ENCODE data around the gene COL8A1.

DNA sequence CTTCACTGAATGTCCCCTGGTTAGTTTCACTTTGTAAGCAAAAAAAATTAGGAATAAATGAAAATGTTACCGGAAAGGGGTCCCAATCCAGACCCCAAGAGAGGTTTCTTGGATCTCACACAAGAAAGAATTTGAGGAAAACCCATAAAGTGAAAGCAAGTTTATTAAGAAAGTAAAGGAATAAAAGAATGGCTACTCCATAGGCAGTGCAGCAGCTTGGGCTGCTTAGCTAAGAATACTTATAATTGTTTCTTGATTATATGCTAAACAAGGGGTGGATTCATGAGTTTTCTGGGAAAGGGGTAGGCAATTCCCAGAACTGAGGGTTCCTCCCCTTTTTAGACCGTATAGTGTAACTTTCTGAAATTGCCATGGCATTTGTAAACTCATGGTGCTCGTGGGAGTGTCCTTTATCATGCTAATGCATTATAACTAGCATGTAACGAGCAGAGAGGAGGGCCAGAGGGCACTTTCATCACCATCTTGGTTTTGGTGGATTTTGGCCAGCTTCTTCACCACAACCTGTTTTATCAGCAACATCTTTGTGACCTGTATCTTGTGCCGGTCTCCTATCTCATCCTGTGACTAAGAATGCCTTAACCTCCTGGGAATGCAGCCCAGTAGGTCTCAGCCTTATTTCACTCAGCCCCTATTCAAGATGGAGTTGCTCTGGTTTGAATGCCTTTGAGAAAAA, 138.3 kb downstream of the COL8A1 start:
- TF ChIP-seq ZNF143 (CRISPR knock-in tag; IDR thresholded peaks at IDR 0.05), result no peak
- no peak for TF ChIP-seq SETDB1 (IDR thresholded peaks at IDR 0.05; ENCODE audit: low read length)
- TF ChIP-seq YY1 (IDR thresholded peaks at IDR 0.05; ENCODE audit: borderline replicate concordance in 1 of 3, control insufficient read depth in 1 of 3, extremely low read depth in 1 of 3, insufficient read depth in 3 of 3, insufficient read length in 1 of 3, insufficient replicate concordance in 2 of 3, low read depth in 1 of 3, low read length in 2 of 3), result no peak
- TF ChIP-seq ZNF449 (CRISPR knock-in tag; IDR thresholded peaks at IDR 0.05), result peak; percentile 99
- TF ChIP-seq MYC (IDR thresholded peaks at IDR 0.05; ENCODE audit: low read depth, low read length), result peak; percentile 43
- TF ChIP-seq MYC (CRISPR knock-in tag; IDR thresholded peaks at IDR 0.05; ENCODE audit: borderline replicate concordance, low read depth), result peak; percentile 99
- TF ChIP-seq SMARCA4 (IDR thresholded peaks at IDR 0.05), result no peak
- TF ChIP-seq MED1 (CRISPR knock-in tag; IDR thresholded peaks at IDR 0.05; ENCODE audit: borderline replicate concordance), result no peak
- no peak for TF ChIP-seq CTCF (IDR thresholded peaks at IDR 0.05 in 2 of 3, conservative IDR thresholded peaks at IDR 0.05 in 1 of 3; ENCODE audit: insufficient read depth in 2 of 3, low read depth in 1 of 3, low read length in 3 of 3)
- TF ChIP-seq KDM1A (IDR thresholded peaks at IDR 0.05), result no peak
- peak; percentile 84 for TF ChIP-seq NFRKB (IDR thresholded peaks at IDR 0.05; ENCODE audit: low read depth)
- TF ChIP-seq NRF1 (conservative IDR thresholded peaks at IDR 0.05 in 1 of 2, IDR thresholded peaks at IDR 0.05 in 1 of 2), result no peak; a peak in 1 of 4 replicates
- TF ChIP-seq E2F8 (IDR thresholded peaks at IDR 0.05; ENCODE audit: low read depth, partially characterized antibody), result no peak
- peak; percentile 94 for TF ChIP-seq ZNF280B (CRISPR knock-in tag; IDR thresholded peaks at IDR 0.05)
- no peak for TF ChIP-seq IRF2 (CRISPR knock-in tag; IDR thresholded peaks at IDR 0.05)
